Neural progenitor cell (in vitro differentiated cells): ENCODE data around the gene TCF4.

Source experiments
- EZH2phosphoT487 ChIP-seq: fragments of 200-600 bp; sonication (generic); IDR thresholded peaks from 2 replicates; pipeline ENCODE4 v1.6.1; 2017; ENCODE audit warnings: antibody characterized with exemption
- TF ChIP-seq, protein P1 (sequence below): fragments of 200-600 bp; sonication (generic); IDR thresholded peaks from 2 replicates; pipeline ENCODE4 v1.5.1; 2017; ENCODE audit warnings: antibody characterized with exemption, mild to moderate bottlenecking

DNA sequence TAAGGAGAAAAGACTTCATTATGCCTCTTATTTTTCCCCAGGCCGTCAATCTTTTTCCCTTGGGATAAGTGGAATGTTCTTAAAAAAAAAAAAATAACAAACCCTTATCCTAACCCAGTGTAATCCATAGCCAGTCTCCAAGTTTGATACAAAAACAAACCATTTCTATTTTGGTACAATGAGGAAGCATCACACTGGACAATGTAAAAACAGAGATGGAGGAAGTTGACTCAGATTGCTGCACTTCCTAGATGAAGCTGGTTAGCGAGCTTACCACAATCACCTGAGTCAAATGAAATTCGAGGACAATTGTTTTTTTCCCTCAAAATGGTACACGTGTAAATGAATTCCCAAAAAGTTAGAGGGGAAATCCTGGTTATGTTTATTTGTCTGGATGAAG, 259.7 kb downstream of the TCF4 start:
- TF ChIP-seq, protein P1, sequence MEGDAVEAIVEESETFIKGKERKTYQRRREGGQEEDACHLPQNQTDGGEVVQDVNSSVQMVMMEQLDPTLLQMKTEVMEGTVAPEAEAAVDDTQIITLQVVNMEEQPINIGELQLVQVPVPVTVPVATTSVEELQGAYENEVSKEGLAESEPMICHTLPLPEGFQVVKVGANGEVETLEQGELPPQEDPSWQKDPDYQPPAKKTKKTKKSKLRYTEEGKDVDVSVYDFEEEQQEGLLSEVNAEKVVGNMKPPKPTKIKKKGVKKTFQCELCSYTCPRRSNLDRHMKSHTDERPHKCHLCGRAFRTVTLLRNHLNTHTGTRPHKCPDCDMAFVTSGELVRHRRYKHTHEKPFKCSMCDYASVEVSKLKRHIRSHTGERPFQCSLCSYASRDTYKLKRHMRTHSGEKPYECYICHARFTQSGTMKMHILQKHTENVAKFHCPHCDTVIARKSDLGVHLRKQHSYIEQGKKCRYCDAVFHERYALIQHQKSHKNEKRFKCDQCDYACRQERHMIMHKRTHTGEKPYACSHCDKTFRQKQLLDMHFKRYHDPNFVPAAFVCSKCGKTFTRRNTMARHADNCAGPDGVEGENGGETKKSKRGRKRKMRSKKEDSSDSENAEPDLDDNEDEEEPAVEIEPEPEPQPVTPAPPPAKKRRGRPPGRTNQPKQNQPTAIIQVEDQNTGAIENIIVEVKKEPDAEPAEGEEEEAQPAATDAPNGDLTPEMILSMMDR: no peak
- TF ChIP-seq EZH2phosphoT487: no peak
